Fibroblast of the aortic adventitia (primary cell): ENCODE measurements around the gene RASIP1. TPM values are rescaled to one million over a fixed set of nuclear protein-coding genes. Genes with fewer than 3 reads are reported as not detected.

ENCODE experiments used
- DNase-seq: peaks from one replicate; pipeline ENCODE4 v3.0.0-alpha.2; 2010; ENCODE audit warnings: low read depth
- H3K4me3 ChIP-seq: 2 replicates; pipeline ENCODE4 v1.5.1; 2011; ENCODE audit warnings: low read depth, mild to moderate bottlenecking, control low read depth, low read length, moderate library complexity
- CTCF ChIP-seq: IDR thresholded peaks from 2 replicates; pipeline ENCODE4 v1.5.1; 2011; ENCODE audit warnings: mild to moderate bottlenecking, low read length, control low read depth, inconsistent platforms; ENCODE audit not compliant: insufficient read depth
- total RNA-seq: library from RNA; depleted of rRNA; stranded (reverse); fragments of >200 nt; gene quantifications from 2 replicates; pipeline ENCODE4 v1.2.3, GENCODE V29; 2012; ENCODE audit warnings: low replicate concordance

The RASIP1 gene
- total RNA-seq, 1 donor, result 0.45 TPM

GRCh38 chr19:48739404-48740163 is 826 bp downstream of the RASIP1 start:
- TF ChIP-seq CTCF, result no peak
- peak overlapping the region; percentile 44 for H3K4me3 ChIP-seq
- no peak for DNase-seq

DNA sequence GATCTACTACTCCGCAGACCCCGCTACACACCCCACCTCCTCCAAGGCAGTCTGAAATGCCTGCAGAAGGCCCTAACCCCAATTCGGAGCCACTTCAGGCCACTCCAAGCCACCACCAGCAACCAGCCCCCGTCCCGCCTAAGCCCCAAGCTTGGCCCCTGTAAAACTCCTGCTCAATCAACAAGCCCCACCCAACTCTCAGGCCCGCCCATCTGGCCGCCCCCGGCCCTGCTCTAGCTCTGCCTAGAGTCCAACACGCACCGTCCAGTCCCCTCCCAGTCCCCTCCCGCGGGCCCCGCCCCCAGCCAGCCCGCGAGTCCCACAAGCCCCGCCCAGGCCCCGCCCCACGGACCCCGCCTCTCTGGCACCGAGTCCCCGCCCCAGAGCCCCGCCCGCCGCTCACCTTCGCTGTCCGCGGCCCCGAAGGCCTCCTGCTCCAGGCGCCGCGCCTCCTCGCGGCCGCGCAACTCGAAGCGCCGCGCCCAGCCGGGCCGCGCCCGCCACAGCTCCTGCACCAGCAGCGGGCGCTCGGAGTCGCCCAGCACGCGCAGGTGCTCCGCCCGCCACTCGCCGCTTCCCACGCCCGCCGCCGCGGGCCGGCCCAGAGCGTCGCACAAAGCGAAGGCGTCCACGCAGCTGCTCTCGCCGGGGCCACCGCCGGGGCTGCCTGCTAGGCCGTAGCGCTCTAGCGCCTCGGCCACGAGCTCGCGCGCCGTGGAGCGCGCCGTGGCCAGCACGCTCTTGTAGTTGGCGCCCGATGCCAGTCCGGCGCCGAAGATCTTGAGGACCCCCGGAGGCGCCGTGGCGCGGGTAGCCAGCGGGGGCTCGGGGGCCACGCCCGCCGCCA is 1.6 kb downstream of the RASIP1 start:
- DNase-seq, result peak; percentile 51
- peak overlapping the region; percentile 44 for H3K4me3 ChIP-seq
- TF ChIP-seq CTCF, result no peak

DNA sequence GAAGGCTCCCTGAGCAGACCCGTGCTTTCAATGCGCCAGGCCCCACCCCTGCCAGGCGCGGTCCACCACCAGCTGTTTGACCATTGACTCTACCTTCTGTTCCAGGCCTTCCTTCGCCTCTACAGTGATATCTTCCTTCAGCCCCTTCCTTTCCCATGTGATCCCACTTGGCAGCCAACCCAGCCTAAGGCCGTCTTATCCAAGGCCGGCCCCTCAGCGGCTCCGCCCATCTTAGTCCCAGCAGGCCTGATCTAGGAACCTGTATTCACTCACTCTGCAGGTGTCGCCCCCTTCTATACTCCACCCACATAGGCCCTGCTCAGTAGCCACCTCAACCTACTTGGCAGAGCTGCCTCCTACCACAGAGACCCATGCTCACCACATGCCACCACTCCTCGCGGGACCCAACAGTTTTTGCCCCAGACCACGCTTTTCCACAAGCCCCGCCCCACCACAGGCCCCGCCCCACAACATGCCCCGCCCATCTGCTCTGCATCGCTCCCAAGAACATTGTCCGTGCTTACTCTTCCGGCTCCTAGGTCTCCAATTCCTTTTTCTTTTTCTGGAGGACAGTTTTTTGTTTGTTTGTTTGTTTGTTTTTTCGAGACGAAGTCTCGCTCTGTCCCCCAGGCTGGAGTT is 2.9 kb downstream of the RASIP1 start:
- no peak for TF ChIP-seq CTCF
- no peak overlapping the region for H3K4me3 ChIP-seq
- no peak for DNase-seq

GRCh38 chr19:48735031-48735615 is 5.3 kb downstream of the RASIP1 start:
- no peak overlapping the region for H3K4me3 ChIP-seq
- no peak for TF ChIP-seq CTCF

GRCh38 chr19:48734625-48735024 is 5.8 kb downstream of the RASIP1 start:
- no peak for TF ChIP-seq CTCF
- no peak for DNase-seq
- no peak overlapping the region for H3K4me3 ChIP-seq

More at GRCh38 chr19:48735031-48735615, 5.3 kb downstream of the RASIP1 start:
- no peak for DNase-seq

- DNase-seq, result no peak
- H3K4me3 ChIP-seq, result no peak overlapping the region
- no peak for TF ChIP-seq CTCF
These were observed 9.0 kb downstream of the RASIP1 start for GRCh38 chr19:48731452-48731851.
